Smooth muscle cell of the brain vasculature (primary cell): Measurements from ENCODE around the gene TBCK.

ENCODE experiments used
- DNase-seq: peaks from one replicate; pipeline ENCODE4 v3.0.0-alpha.2; 2012; ENCODE audit warnings: low read depth, low spot score

TBCK gene

GRCh38 chr4:105994061-105994460 lies 321.9 kb downstream of the TBCK start:
- DNase-seq = no peak

DNA sequence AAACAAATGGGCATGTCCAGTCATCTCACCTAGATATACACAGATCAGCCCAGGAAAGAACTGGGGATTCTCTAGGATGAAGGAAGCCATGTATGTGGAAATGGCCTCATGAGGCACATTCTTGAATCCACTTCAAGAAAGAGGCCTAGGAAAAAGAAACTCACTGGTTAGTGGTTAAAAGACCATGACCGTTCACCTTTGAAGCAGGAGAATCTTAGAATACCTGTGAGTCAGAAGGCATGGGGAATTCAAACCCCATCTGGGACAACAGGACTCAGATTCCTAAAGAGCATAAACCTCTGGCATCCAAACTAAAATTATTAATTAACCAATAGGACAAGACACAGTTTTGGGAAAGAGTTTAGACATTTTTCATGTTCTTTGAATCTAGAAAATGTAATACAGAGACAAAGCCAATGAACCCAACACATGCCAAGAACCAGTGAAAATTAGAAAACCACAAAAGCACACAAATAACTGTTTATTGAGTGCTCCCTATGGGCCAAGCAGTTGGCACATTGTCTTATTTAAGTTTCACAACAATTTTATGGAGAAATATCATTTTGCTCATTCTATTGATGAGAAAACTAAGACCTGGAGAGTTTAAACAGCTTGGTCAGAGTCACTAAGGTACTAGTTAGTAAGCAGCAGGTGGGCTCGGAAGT lies 323.2 kb downstream of the TBCK start:
- no peak for DNase-seq

- DNase-seq = no peak
These were observed 324.3 kb downstream of the TBCK start for GRCh38 chr4:105991726-105992125.
